GM12892 (cell line): ENCODE measurements around the gene NARF. TPM values are rescaled to one million over a fixed set of nuclear protein-coding genes. Genes with fewer than 3 reads are reported as not detected.
A peak's percentile ranks its signal among the peaks of the same experiment; 100 is the strongest.
"Not testable (repeated sequence)": the region's sequence is repeated elsewhere in the genome, so short reads cannot be mapped to it uniquely, and the experiment has no call there.

Source experiments
- DNase-seq: peaks from one replicate; pipeline ENCODE4 v3.0.0; 2011; ENCODE audit not compliant: insufficient read length
- FAIRE-seq: peaks from 2 replicates; lab custom pipeline; 2011; peaks lifted over from hg19 to GRCh38; lab: Jason Lieb, UNC
- POLR2A ChIP-seq: IDR thresholded peaks from 2 replicates; pipeline ENCODE4 v1.6.1; 2011; ENCODE audit warnings: low read depth, low read length, control low read depth
- POLR2AphosphoS5 ChIP-seq: IDR thresholded peaks from 2 replicates; pipeline ENCODE4 v1.6.1; 2011; ENCODE audit warnings: low read depth, low read length, control low read depth
- TAF1 ChIP-seq: IDR thresholded peaks from 2 replicates; pipeline ENCODE4 v1.6.1; 2011; ENCODE audit warnings: low read depth, mild to moderate bottlenecking, control low read depth, low read length, borderline replicate concordance
- polyA plus RNA-seq: library from polyadenylated mRNA; unstranded; fragments of >200 nt; gene quantifications from one replicate; pipeline ENCODE4 v1.2.1, GENCODE V29; 2012; ENCODE audit warnings: missing spikeins, inconsistent platforms; ENCODE audit not compliant: missing spikeins

The NARF gene
- polyA plus RNA-seq, result 130 TPM

DNA sequence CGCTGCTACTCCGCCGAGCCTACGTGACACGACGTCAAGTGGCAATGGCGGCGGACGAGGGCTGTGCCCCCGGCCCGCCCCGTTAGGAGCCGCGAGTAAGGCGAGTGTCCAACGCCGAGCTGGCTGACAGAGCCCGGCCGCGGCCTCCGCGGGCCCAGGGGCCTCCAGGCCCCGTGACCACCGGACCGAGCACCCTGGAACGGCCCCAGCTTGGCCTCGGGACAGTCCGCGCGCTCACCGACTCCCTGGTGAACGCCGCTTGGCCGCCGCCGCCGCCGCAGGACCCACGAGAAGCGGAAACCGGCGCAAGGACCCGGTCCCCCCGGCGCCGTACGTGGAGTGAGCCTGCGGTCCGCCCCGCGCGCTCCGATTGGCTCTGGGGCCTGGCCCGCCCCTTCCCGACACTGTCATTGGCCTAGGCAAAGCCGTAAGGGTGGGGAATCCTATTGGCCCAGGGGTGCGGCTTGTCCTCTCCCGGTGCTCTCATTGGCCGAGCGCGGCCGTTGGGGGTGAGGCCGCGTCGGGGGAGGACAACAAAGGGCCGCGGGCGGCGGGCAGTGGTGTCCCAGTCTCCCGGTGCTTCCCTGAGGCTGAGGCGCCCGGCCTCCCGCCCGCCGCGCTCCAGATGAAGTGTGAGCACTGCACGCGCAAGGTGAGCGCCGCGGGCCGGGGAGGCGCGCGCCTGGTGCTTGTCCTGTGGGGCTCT, at the start of gene NARF:
Gene NARF, plus strand, starts transcription at position 563 of the 706 bp plus-strand sequence. Its CDS starts 63 bp downstream, at position 626.
- TF ChIP-seq POLR2AphosphoS5 (peak; percentile 87), TAF1 (no peak; the same call in none of the 2 replicates), POLR2A (peak; percentile 90; the same call in 1 of the 2 replicates)
- FAIRE-seq (peak; percentile 98), DNase-seq (peak; percentile 99)

- FAIRE-seq, result no peak
- DNase-seq, result no peak
Observed at GRCh38 chr17:82408938-82409318, 49.6 kb upstream of the NARF start.

DNA sequence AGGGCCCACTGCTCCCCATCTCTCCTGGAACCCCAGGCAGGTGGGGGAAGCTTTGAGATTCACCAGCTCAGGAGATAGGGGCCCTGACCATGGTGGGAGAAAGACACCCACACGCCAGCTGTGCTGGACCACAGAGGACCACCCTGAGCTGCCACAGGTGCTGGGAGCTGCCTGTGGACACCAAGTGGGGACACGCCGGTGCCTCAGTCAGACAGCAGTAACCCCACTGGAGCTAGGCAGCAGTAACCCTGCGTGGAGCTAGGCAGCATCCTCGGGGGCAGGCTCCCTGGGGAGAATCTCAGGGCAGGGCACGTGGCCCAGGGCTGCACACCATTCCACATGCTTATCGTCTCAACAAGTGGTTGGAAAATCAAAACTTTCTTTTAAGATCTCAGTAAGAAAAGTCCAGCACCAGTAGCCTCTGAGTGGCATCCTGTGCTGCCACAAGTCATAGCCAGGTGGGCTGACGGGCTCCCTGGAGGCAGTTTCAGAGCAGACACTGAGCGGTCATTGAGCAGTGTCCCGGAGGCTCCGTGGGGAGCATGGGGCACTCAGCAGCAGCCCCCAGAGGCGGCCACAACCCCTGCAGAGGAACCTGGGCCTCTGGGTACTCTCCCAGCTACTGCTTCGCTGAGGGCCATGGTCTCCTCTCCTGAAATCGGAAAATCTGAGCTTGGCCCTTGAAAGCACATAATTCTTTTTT, 48.4 kb upstream of the NARF start:
- no peak for TF ChIP-seq POLR2AphosphoS5
- TF ChIP-seq POLR2A, result no peak
- TF ChIP-seq TAF1, result no peak
- FAIRE-seq, result no peak

More at GRCh38 chr17:82408938-82409318, 49.6 kb upstream of the NARF start:
- TF ChIP-seq POLR2A (no peak), TAF1 (no peak), POLR2AphosphoS5 (no peak)

GRCh38 chr17:82411396-82412053, 47.0 kb upstream of the NARF start:
- no peak for DNase-seq
- TF ChIP-seq POLR2AphosphoS5 (no peak), TAF1 (no peak), POLR2A (no peak)
- no peak for FAIRE-seq

More for the DNA sequence above, 48.4 kb upstream of the NARF start:
- DNase-seq, result no peak

DNA sequence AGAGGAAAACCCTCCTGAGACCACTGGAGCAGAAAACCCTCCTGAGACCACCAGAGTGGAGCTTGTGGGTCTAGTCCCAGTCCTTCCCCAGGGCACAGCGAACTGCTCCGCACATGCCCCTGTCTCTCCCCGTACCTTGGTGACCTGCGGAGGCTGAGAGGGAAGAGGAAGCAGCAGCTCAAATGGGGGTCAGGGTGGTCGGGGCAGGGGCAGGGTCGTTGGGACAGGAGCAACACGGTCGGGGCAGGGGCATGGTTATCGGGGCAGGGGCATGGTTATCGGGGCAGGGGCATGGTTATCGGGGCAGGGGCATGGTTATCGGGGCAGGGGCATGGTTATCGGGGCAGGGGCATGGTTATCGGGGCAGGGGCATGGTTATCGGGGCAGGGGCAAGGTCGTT, 46.5 kb upstream of the NARF start:
- FAIRE-seq, DNase-seq: not testable (repeated sequence)

GRCh38 chr17:82412535-82413520, 45.7 kb upstream of the NARF start:
- DNase-seq, result no peak
- no peak for FAIRE-seq
- no peak for TF ChIP-seq POLR2A
- no peak for TF ChIP-seq TAF1
- no peak for TF ChIP-seq POLR2AphosphoS5

DNA sequence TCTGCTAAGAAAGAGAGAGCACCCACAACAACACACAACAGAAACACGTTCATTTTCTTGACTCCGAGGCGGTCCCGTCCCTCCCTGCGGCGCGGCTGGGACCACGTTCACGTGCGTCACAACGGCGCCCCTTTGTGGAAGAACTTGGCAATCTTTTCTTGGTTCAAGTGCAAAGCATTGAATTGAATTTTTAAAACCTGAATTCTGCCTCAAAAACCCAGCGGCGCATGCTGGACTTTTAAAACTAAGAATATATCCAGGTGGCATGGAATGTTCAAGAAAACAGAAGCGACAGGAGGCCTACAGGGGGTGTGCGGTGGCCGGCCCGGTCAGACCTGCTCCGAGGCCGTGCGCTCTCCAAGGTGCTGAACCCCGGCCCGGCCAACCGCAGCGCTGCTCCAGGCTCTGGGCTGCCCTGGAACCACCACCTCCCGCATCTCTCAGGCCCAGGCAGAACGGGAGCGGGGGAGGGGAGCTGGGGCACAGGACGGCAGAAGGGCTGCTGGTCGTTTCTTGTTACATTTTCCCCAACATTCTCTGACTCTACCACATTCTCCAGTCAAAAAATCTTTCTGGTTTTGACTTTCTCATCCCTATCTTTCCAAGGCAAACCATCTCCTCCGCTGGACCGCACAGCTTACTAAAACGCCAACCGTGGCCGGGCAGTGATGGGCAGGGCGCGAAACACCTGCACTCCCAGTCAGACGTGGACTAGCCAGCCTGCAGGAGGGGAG, 43.8 kb upstream of the NARF start:
- TF ChIP-seq TAF1, result no peak
- DNase-seq (peak; percentile 77), FAIRE-seq (peak; percentile 81)

- TF ChIP-seq POLR2A, result no peak
- no peak for TF ChIP-seq TAF1
- no peak for TF ChIP-seq POLR2AphosphoS5
- no peak for FAIRE-seq
- no peak for DNase-seq
Observed at GRCh38 chr17:82415336-82415735, 43.2 kb upstream of the NARF start.

GRCh38 chr17:82415786-82416185, 42.8 kb upstream of the NARF start:
- DNase-seq, result no peak
- no peak for FAIRE-seq
- TF ChIP-seq POLR2A (no peak), TAF1 (no peak), POLR2AphosphoS5 (no peak)

GRCh38 chr17:82416264-82416663, 42.3 kb upstream of the NARF start:
- TF ChIP-seq TAF1 (no peak), POLR2AphosphoS5 (no peak), POLR2A (no peak)
- FAIRE-seq, result no peak
- DNase-seq, result no peak

DNA sequence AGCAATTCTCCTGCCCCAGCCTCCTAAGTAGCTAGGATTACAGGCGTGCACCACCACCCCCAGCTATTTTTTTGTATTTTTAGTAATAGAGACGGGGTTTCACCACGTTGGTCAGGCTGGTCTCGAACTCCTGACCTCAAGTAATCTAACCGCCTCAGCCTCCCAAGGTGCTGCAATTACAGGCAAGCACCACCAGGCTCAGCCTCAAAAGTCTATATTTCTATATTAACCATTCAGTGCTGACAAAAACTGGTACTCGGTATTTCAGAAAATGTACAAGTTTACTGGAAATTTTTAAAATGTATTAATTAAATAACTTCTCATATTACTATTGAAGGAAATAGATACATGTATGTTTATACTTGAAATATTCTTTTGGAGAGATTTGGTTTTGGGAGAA, 41.8 kb upstream of the NARF start:
- TF ChIP-seq TAF1, result no peak
- no peak for TF ChIP-seq POLR2A
- TF ChIP-seq POLR2AphosphoS5, result no peak
- no peak for DNase-seq
- no peak for FAIRE-seq
